WTC11 (cell line): Measurements from ENCODE around the gene FBXL4.

ENCODE experiments used
- ESRRA ChIP-seq: sonication (generic); formaldehyde crosslinking; IDR thresholded peaks from 2 replicates; pipeline ENCODE4 v1.8.1; 2022; ENCODE audit warnings: mild to moderate bottlenecking, missing genetic modification reagents, borderline replicate concordance
- NFATC4 ChIP-seq: fragments of 250-450 bp; sonication (Bioruptor Pico); IDR thresholded peaks from 2 replicates; pipeline ENCODE4 v1.9.0; 2021; ENCODE audit warnings: mild to moderate bottlenecking
- NR2C2 ChIP-seq: sonication (generic); formaldehyde crosslinking; IDR thresholded peaks from 2 replicates; pipeline ENCODE4 v1.8.0; 2022; ENCODE audit warnings: mild to moderate bottlenecking, missing genetic modification reagents
- RORB ChIP-seq: fragments of 250-450 bp; sonication (Bioruptor Pico); IDR thresholded peaks from 2 replicates; pipeline ENCODE4 v1.9.0; 2021; ENCODE audit warnings: mild to moderate bottlenecking
- SMAD4 ChIP-seq: sonication (generic); formaldehyde crosslinking; IDR thresholded peaks from 2 replicates; pipeline ENCODE4 v1.8.0; 2022; ENCODE audit warnings: mild to moderate bottlenecking, missing genetic modification reagents
- TF ChIP-seq, protein P1 (sequence below): fragments of 200-600 bp; IDR thresholded peaks from 2 replicates; pipeline ENCODE4 v1.8.0; 2022; ENCODE audit warnings: antibody characterized with exemption
- TF ChIP-seq, protein P2 (sequence below): sonication (generic); formaldehyde crosslinking; IDR thresholded peaks from 2 replicates; pipeline ENCODE4 v1.8.0; 2022; ENCODE audit warnings: mild to moderate bottlenecking, missing genetic modification reagents
- TF ChIP-seq, protein P3 (sequence below): sonication (generic); formaldehyde crosslinking; conservative IDR thresholded peaks from 2 replicates; pipeline ENCODE4 v1.8.1; 2023; ENCODE audit warnings: mild to moderate bottlenecking, low read depth, missing genetic modification reagents, moderate library complexity

GRCh38 chr6:98825600-98826230 lies 122.0 kb downstream of the FBXL4 start:
- TF ChIP-seq SMAD4 (CRISPR knock-in tag): no peak
- TF ChIP-seq NR2C2: no peak
- TF ChIP-seq, protein P1, sequence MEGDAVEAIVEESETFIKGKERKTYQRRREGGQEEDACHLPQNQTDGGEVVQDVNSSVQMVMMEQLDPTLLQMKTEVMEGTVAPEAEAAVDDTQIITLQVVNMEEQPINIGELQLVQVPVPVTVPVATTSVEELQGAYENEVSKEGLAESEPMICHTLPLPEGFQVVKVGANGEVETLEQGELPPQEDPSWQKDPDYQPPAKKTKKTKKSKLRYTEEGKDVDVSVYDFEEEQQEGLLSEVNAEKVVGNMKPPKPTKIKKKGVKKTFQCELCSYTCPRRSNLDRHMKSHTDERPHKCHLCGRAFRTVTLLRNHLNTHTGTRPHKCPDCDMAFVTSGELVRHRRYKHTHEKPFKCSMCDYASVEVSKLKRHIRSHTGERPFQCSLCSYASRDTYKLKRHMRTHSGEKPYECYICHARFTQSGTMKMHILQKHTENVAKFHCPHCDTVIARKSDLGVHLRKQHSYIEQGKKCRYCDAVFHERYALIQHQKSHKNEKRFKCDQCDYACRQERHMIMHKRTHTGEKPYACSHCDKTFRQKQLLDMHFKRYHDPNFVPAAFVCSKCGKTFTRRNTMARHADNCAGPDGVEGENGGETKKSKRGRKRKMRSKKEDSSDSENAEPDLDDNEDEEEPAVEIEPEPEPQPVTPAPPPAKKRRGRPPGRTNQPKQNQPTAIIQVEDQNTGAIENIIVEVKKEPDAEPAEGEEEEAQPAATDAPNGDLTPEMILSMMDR: no peak
- no peak for TF ChIP-seq RORB (CRISPR knock-in tag)
- TF ChIP-seq, protein P2, sequence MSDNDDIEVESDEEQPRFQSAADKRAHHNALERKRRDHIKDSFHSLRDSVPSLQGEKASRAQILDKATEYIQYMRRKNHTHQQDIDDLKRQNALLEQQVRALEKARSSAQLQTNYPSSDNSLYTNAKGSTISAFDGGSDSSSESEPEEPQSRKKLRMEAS (CRISPR knock-in tag): no peak
- TF ChIP-seq, protein P3, sequence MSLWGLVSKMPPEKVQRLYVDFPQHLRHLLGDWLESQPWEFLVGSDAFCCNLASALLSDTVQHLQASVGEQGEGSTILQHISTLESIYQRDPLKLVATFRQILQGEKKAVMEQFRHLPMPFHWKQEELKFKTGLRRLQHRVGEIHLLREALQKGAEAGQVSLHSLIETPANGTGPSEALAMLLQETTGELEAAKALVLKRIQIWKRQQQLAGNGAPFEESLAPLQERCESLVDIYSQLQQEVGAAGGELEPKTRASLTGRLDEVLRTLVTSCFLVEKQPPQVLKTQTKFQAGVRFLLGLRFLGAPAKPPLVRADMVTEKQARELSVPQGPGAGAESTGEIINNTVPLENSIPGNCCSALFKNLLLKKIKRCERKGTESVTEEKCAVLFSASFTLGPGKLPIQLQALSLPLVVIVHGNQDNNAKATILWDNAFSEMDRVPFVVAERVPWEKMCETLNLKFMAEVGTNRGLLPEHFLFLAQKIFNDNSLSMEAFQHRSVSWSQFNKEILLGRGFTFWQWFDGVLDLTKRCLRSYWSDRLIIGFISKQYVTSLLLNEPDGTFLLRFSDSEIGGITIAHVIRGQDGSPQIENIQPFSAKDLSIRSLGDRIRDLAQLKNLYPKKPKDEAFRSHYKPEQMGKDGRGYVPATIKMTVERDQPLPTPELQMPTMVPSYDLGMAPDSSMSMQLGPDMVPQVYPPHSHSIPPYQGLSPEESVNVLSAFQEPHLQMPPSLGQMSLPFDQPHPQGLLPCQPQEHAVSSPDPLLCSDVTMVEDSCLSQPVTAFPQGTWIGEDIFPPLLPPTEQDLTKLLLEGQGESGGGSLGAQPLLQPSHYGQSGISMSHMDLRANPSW: no peak
- no peak for TF ChIP-seq ESRRA (CRISPR knock-in tag)
- TF ChIP-seq NFATC4 (CRISPR knock-in tag): no peak
